ENCODE results near the gene EMILIN1.
A peak's percentile ranks its signal among the peaks of the same experiment; 100 is the strongest.

Gene EMILIN1

DNA sequence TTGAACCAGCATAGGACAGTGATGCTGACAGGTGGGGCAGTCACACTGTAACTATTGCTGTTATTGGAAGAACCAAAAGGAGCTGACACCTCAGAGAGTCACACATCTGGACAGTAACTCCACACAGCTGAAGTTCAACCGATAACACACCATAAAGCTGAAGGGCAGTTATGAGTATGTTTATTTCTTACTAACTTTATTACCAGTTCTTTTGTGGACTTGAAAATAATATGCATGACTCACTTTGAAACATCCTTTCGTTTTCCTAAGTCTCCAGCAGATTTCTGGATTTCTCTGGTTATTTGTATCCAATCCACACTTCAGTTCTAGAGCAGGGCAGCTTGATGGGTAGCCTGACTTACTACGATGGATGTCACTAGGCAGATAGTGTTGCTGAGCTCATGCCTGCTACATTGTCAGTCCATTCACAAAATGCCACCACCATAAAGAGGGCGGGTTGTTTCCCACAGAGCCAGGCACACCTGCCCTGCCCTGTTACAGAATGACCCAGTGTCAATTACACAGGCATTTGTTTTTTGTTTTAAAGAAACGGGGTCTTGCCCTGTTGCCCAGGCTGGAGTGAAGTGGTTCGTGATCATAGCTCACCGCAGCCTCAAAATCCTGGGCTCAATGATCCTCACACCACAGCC is 35.3 kb upstream of the EMILIN1 start:
- ChIA-PET POLR2A (interaction anchor here (0.6 kb wide), 1 partner anchor 13 kb away, joined by 3 read pairs; no protein-coding TSS in a partner anchor), CTCF (interaction anchor here (0.8 to 1.2 kb wide), 2 partner anchors 10 to 81 kb away, joined by 3 read pairs; no protein-coding TSS in a partner anchor)
- TF ChIP-seq, protein P1, sequence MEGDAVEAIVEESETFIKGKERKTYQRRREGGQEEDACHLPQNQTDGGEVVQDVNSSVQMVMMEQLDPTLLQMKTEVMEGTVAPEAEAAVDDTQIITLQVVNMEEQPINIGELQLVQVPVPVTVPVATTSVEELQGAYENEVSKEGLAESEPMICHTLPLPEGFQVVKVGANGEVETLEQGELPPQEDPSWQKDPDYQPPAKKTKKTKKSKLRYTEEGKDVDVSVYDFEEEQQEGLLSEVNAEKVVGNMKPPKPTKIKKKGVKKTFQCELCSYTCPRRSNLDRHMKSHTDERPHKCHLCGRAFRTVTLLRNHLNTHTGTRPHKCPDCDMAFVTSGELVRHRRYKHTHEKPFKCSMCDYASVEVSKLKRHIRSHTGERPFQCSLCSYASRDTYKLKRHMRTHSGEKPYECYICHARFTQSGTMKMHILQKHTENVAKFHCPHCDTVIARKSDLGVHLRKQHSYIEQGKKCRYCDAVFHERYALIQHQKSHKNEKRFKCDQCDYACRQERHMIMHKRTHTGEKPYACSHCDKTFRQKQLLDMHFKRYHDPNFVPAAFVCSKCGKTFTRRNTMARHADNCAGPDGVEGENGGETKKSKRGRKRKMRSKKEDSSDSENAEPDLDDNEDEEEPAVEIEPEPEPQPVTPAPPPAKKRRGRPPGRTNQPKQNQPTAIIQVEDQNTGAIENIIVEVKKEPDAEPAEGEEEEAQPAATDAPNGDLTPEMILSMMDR (IDR thresholded peaks at IDR 0.05; ENCODE audit: insufficient read depth, low read length, missing control alignments), result no peak
- no peak for DNase-seq (ENCODE audit: low read depth, low spot score)
- H3K4me3 ChIP-seq (ENCODE audit: low read depth, low read length), result no peak overlapping the region

DNA sequence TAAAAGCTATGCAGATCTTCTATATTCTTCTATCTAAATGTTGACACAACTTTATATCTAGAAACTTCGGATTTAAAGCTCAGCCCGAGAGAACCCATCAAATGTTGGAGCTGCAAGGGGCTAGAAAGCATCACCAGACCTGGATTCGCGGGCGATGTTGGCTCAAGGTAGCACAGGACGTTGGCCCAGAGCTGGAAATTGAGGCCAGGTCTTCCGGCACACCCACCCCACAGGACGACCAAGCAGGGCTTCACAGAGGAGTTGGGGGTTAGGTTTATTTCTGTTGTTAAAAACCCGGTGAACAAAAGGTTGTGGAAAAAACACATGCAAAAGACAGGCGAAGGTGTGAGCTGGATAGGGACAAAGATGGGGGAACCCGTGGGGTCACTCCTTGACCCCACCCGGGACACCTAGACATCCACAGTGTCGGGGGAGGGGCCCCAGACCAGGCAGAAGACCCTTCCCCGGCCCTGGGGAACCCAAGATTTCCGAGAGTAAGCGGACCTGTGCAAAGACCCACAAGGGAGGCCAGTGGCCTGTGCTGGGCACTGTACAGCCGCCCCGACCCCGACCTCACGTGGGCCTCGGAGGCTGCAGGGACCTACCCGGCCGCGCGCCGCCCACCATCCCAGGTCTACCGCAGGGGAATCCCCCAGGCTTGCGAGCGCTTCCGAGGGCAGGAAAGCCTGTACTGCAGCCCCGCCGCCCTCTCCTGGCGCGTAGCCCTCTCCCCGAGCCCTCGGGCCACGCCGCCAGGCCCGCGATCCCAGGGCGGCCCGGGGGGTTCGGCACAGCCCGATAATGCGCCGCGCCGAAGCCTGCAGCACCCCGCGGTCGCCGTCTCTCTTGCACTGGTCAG is 28.8 kb upstream of the EMILIN1 start:
- ChIA-PET CTCF (interaction anchor here (0.8 to 4.3 kb wide), 11 partner anchors 9 to 204 kb away, joined by 3 to 35 read pairs (median 7); partner anchors contain the start of genes EMILIN1, KHK, OST4 and TMEM214), POLR2A (interaction anchor here (1.0 to 4.2 kb wide), 9 partner anchors 9 to 38 kb away, joined by 5 to 31 read pairs (median 15); partner anchors contain the start of genes EMILIN1, KHK and OST4)
- peak overlapping the region; percentile 93 for H3K4me3 ChIP-seq (ENCODE audit: low read depth, low read length)
- no peak for DNase-seq (ENCODE audit: low read depth, low spot score)
- TF ChIP-seq, protein P1 (IDR thresholded peaks at IDR 0.05; ENCODE audit: insufficient read depth, low read length, missing control alignments), result no peak

DNA sequence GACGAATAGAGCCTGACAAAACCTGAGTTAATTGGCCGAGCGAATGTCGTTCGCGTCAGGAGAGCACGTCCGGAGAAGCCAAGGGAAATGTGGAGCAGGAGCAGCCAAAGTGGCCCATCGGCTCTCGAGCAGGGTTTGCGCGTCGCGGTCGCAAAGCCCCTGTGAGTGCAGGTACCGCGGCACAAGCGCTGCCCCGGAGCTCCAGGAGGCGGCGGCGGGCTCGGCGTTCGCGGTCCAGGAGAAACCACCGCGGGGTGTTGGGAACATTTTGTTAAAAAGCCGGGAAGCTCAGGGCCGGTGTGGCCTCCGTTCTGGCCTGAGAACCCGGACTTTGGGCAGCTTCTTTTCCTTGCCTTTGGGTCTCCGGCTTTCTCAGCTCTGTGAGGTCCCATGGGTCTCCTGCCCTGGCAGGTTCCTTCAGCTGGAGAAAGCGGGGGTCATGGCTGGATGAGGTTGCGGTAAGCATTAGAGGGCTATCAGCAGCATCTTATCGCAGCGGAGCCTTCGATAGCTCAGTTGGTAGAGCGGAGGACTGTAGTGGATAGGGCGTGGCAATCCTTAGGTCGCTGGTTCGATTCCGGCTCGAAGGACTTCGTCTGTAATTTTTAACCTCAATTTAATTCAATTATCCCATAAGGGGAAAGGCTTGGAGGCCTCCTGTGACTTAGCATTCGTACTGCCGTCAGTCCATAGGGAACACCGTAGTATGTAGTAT is 28.0 kb upstream of the EMILIN1 start:
- peak overlapping the region; percentile 93 for H3K4me3 ChIP-seq (ENCODE audit: low read depth, low read length)
- TF ChIP-seq, protein P1 (IDR thresholded peaks at IDR 0.05; ENCODE audit: insufficient read depth, low read length, missing control alignments), result peak; percentile 57
- POLR2A ChIA-PET, result interaction anchor here (0.5 to 4.2 kb wide), 13 partner anchors 9 to 89 kb away, joined by 3 to 31 read pairs (median 13); partner anchors contain the start of genes EMILIN1, KHK and OST4
- peak; percentile 92 for DNase-seq (ENCODE audit: low read depth, low spot score)
- CTCF ChIA-PET, result interaction anchor here (0.7 to 4.3 kb wide), 11 partner anchors 10 to 204 kb away, joined by 3 to 35 read pairs (median 6); partner anchors contain the start of genes EMILIN1, KHK, OST4 and TMEM214

DNA sequence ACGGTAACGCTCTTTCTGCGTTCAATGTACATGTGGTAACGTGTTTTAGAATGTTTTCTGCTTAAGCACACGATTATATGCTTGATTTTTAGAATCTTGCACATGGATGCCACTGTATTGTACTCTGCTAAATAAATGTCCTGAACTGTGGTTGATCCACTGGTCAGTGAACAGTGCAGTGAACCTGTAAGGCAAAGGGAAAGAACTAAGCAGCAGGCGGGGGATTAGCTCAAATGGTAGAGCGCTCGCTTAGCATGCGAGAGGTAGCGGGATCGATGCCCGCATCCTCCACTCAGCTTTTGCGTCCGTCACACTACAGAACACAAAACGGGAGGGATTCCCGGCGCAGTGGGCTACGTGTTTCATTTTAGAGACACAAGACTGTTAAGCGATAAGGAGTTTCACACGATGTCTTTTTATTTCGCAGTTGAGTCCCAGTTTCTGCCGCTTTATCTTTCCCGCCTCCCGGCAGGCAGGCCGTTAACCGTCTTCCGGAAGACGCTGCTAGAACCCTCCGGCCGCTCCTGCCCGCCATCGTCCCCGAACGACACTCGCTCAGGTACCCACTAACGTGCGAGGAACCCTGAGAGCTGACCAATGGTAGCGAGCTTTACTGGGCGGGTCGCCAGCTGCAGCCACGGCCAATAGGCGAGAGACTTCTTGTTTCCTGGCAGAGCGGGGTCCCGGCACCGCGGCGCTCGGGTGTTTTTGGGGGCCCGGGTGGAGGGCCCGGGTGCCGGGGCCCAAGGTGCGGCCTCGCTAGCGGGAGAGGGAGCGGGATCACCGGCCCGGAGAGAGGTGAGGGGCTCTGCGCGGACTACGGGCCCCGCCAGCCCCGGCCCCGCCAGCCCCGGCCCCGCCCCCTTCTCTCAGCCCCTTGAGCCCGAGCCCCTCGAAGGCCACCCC is 27.2 kb upstream of the EMILIN1 start, which contains the start of gene AGBL5:
AGBL5 (plus strand) TSS at position 673 of the 906 bp plus-strand sequence. CDS start 1,291 bp downstream, outside the sequence.
- peak within 1 kb of the TSS; percentile 93 for H3K4me3 ChIP-seq (ENCODE audit: low read depth, low read length)
- TF ChIP-seq, protein P1 (IDR thresholded peaks at IDR 0.05; ENCODE audit: insufficient read depth, low read length, missing control alignments), result no peak
- ChIA-PET POLR2A (interaction anchor here (0.5 to 4.2 kb wide), 13 partner anchors 8 to 89 kb away, joined by 3 to 31 read pairs (median 13); partner anchors contain the start of genes EMILIN1, KHK and OST4), CTCF (interaction anchor here (0.7 to 4.3 kb wide), 12 partner anchors 10 to 205 kb away, joined by 3 to 35 read pairs (median 4); partner anchors contain the start of genes EMILIN1 and KHK)
- DNase-seq (ENCODE audit: low read depth, low spot score), result no peak
